Heart right ventricle (tissue), 16 donors: Measurements from ENCODE around the gene TTF2. TPM values are rescaled to one million over a fixed set of nuclear protein-coding genes. Genes with fewer than 3 reads are reported as not detected.

ENCODE experiments used
- ATAC-seq, 8 donors: fragments of 200-7000 bp; cut with Tn5 transposase; one replicate each; pipeline ENCODE4 v1.9.1; 2020; ENCODE audit warnings: mild to moderate bottlenecking in 8 of 8, moderate library complexity in 8 of 8, moderate number of reproducible peaks in 1 of 8
- DNase-seq, 2 donors: peaks; one replicate each; pipeline ENCODE4 v3.0.0-alpha.2; 2020
- H3K27ac ChIP-seq, 10 donors: fragments of 200-600 bp; sonication (generic) in 2 of 10; one replicate each; pipeline versions ENCODE4 v1.5.0 to v1.8.0; 2020 to 2022; ENCODE audit warnings: mild to moderate bottlenecking in 3 of 10
- H3K27me3 ChIP-seq, 7 donors: fragments of 200-600 bp; one replicate each; pipeline ENCODE4 v1.8.0; 2021 to 2022; ENCODE audit warnings: mild to moderate bottlenecking in 2 of 7
- H3K36me3 ChIP-seq, 9 donors: fragments of 200-600 bp; sonication (generic) in 1 of 9; one replicate each; pipeline versions ENCODE4 v1.5.0 to v1.8.0; 2020 to 2022; ENCODE audit warnings: mild to moderate bottlenecking in 2 of 9
- H3K4me1 ChIP-seq, 9 donors: fragments of 200-600 bp; sonication (generic) in 1 of 9; one replicate each; pipeline versions ENCODE4 v1.5.0 to v1.8.0; 2020 to 2022; ENCODE audit warnings: mild to moderate bottlenecking in 4 of 9
- H3K4me3 ChIP-seq, 10 donors: fragments of 200-600 bp; sonication (generic) in 2 of 10; one replicate each; pipeline versions ENCODE4 v1.5.0 to v1.8.0; 2020 to 2022; ENCODE audit warnings: mild to moderate bottlenecking in 7 of 10, moderate library complexity in 2 of 10
- H3K9me3 ChIP-seq, 11 donors: fragments of 200-600 bp in 10 of 11; sonication (generic) in 2 of 11; one replicate each; pipeline versions ENCODE4 v1.5.0 to v1.8.0; 2013 to 2022; ENCODE audit warnings: mild to moderate bottlenecking in 2 of 11, control low read depth in 1 of 11, moderate library complexity in 1 of 11
- WGBS, 2 donors: extraction: QIAGEN DNeasy Blood & Tissue Kit; methylation state at CpG; one replicate each; pipeline ENCODE4 v1.1.7; 2013; ENCODE audit warnings: inconsistent platforms in 1 of 2; 5-methylcytosine and 5-hydroxymethylcytosine counted together
- intact Hi-C, 10 donors: fragments of 100-400 bp; cut with DNase I; formaldehyde crosslinking; loops; one replicate each; pipeline versions ENCODE4 v1.11.1 to v1.14.2; 2022
- polyA plus RNA-seq, 2 donors: library from polyadenylated mRNA; stranded (reverse); fragments of 200-250 nt; gene quantifications; one replicate each; pipeline ENCODE4 v1.2.3, GENCODE V29; 2013
- total RNA-seq, 10 donors: library from RNA; stranded (reverse); fragmentation: NEBNext Ultra II Directional in 3 of 10; extraction: Animal tissue kit (Norgen Biotek cat#: 25700) in 3 of 10; gene quantifications; one replicate each; pipeline versions ENCODE4 v1.2.1 to v1.2.4, GENCODE V29; 2021 to 2023
- TF ChIP-seq, protein P1 (sequence below), 9 donors: fragments of 200-600 bp; sonication (generic) in 2 of 9; IDR thresholded peaks; one replicate each; pipeline versions ENCODE4 v1.5.0 to v1.8.0; 2021 to 2022; ENCODE audit warnings: antibody characterized with exemption in 9 of 9, mild to moderate bottlenecking in 5 of 9, moderate library complexity in 1 of 9
- donor health status: Arrhythmogenic right ventricular cardiomyopathy.
- donor health status: ischemic (EF 13 %, LVEDD 7.1; RV severe dilation, severe dysfunction).
- donor health status: healthy with polysubstance abuse.
- donor health status: DM: no; HTN: yes; CAD: no.
- donor health status: DM: no; HTN: no; CAD: no.
- donor health status: ischemic (EF 25% LVEDD 6.9; RV normal size, moderate dysfunction).
- donor health status: ischemic (EF 25% LVEDD 5.7; RV mildly dilated, moderate dysfunction).
- donor health status: healthy.
- donor health status: DM: yes; HTN: yes; CAD: no.
- donor health status: Ischemic cardiomyopathy.
- donor health status: ischemic (EF 35%, LVEDD 5.7; RV mildly dilated, moderate dysfunction).
- donor health status: nonischemic (EF 11% LVEDD 7.7; RV severe dilation, severe dysfunction).
- donor health status: DM: yes; HTN: yes; CAD: no.
- donor health status: PGD.
- donor health status: ischemic (EF 29% LVEDD 5.4; RV normal size, mild dysfunction).
- donor health status: nonischemic (EF 23%, LVEDD 6.1; RV moderate dilation, normal function).

TTF2 gene
- total and polyA plus RNA-seq, 12 donors = 2.0 to 19.0 (median 9.5) TPM

- Histone ChIP-seq H3K27ac (no peak overlapping the region), H3K36me3 (no peaks in the 10 kb centered on the region), H3K4me3 (no peak overlapping the region), H3K4me1 (peaks cover 0 to 5% (median 0%) of the 10 kb centered on the region in 9 donors), H3K9me3 (no peaks in the 10 kb centered on the region), H3K27me3 (no peaks in the 10 kb centered on the region)
- intact Hi-C loops = no loop called here
- ATAC-seq (no peak), DNase-seq (no peak)
- 70 to 75% methylated on average over 2 of the region's 2 CpGs for WGBS, 2 donors
- TF ChIP-seq, protein P1, sequence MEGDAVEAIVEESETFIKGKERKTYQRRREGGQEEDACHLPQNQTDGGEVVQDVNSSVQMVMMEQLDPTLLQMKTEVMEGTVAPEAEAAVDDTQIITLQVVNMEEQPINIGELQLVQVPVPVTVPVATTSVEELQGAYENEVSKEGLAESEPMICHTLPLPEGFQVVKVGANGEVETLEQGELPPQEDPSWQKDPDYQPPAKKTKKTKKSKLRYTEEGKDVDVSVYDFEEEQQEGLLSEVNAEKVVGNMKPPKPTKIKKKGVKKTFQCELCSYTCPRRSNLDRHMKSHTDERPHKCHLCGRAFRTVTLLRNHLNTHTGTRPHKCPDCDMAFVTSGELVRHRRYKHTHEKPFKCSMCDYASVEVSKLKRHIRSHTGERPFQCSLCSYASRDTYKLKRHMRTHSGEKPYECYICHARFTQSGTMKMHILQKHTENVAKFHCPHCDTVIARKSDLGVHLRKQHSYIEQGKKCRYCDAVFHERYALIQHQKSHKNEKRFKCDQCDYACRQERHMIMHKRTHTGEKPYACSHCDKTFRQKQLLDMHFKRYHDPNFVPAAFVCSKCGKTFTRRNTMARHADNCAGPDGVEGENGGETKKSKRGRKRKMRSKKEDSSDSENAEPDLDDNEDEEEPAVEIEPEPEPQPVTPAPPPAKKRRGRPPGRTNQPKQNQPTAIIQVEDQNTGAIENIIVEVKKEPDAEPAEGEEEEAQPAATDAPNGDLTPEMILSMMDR (IDR thresholded peaks at IDR 0.05) = no peak
Measured at GRCh38 chr1:117136749-117137148, 76.6 kb downstream of the TTF2 start.

GRCh38 chr1:117137281-117137855, 77.2 kb downstream of the TTF2 start:
- H3K27me3 ChIP-seq = no peaks in the 10 kb centered on the region
- intact Hi-C loops = no loop called here
- H3K27ac ChIP-seq = no peak overlapping the region
- TF ChIP-seq, protein P1 (IDR thresholded peaks at IDR 0.05) = no peak
- peaks cover 0 to 5% (median 0%) of the 10 kb centered on the region in 9 donors for H3K4me1 ChIP-seq
- H3K36me3 ChIP-seq = no peaks in the 10 kb centered on the region
- 84 to 91% methylated on average over 3 of the region's 3 CpGs for WGBS, 2 donors
- DNase-seq (no peak), ATAC-seq (no peak)
- H3K9me3 ChIP-seq = no peaks in the 10 kb centered on the region
- no peak overlapping the region for H3K4me3 ChIP-seq

DNA sequence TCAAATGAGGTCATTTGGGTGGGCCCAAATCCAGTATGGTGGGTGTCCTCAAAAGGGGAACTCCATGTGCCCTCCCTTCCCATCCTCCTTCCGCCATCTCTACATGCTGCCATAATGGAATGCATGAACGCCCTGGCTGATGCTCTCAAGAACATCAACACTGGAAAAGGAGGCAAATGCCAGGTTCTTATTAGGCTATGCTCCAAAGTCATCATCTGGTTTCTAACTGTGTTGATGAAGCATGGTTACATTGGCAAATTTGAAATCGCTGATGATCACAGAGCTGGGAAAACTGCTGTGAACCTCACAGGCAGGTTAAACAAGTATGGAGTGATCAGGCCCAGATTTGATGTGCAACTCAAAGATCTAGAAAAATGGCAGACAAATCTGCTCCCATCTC, 78.0 kb downstream of the TTF2 start:
- no peak for ATAC-seq
- H3K27ac ChIP-seq = no peak overlapping the region
- no peaks in the 10 kb centered on the region for H3K9me3 ChIP-seq
- no peak for DNase-seq
- WGBS, 2 donors = 91 to 95% methylated on average over 3 of the region's 3 CpGs
- H3K4me1 ChIP-seq = peaks cover 0 to 5% (median 0%) of the 10 kb centered on the region in 9 donors
- H3K36me3 ChIP-seq = no peaks in the 10 kb centered on the region
- no peak overlapping the region for H3K4me3 ChIP-seq
- no peaks in the 10 kb centered on the region for H3K27me3 ChIP-seq
- TF ChIP-seq, protein P1 (IDR thresholded peaks at IDR 0.05) = no peak
- intact Hi-C loops = no loop called here

GRCh38 chr1:117138561-117138960, 78.4 kb downstream of the TTF2 start:
- Histone ChIP-seq H3K4me1 (peaks cover 0 to 5% (median 0%) of the 10 kb centered on the region in 9 donors), H3K36me3 (no peaks in the 10 kb centered on the region), H3K9me3 (no peaks in the 10 kb centered on the region), H3K27ac (no peak overlapping the region), H3K27me3 (no peaks in the 10 kb centered on the region), H3K4me3 (no peak overlapping the region)
- TF ChIP-seq, protein P1 (IDR thresholded peaks at IDR 0.05) = no peak
- intact Hi-C loops = no loop called here
- DNase-seq (no peak), ATAC-seq (no peak)
- WGBS, 2 donors = 86% methylated on average over 1 of the region's 1 CpG
